OCI-LY7 (cell line): ENCODE measurements around the gene FOXN3. TPM values are rescaled to one million over a fixed set of nuclear protein-coding genes. Genes with fewer than 3 reads are reported as not detected.

Experiments used
- BruUV-seq: library from RNA; stranded (reverse); fragments of 400-500 nt; replicated peaks from 2 replicates; lab custom pipeline; 2021; lab: Mats Ljungman, UMichigan
- CTCF ChIA-PET: fragments of 300-600 bp; sonication (Branson Sonifier 250); formaldehyde crosslinking; loops from one replicate; lab custom pipeline; 2022; ENCODE audit warnings: antibody characterized with exemption; ENCODE audit not compliant: unreplicated experiment; lab: Charles Lee
- POLR2A ChIA-PET: fragments of 300-600 bp; sonication (Branson Sonifier 250); formaldehyde crosslinking; loops from one replicate; lab custom pipeline; 2022; ENCODE audit warnings: antibody characterized with exemption; lab: Charles Lee
- DNase-seq: peaks from one replicate; pipeline ENCODE4 v3.0.0-alpha.2; 2015; ENCODE audit warnings: low spot score
- H2AFZ ChIP-seq: fragments of 200-600 bp; sonication (generic), shearing (Covaris generic); 2 replicates; pipeline ENCODE4 v1.6.1; 2014; ENCODE audit warnings: mild to moderate bottlenecking, antibody characterized with exemption, low read length, moderate library complexity
- H3K27ac ChIP-seq: fragments of 200-600 bp; sonication (generic); 2 replicates; pipeline ENCODE4 v1.5.1; 2014; ENCODE audit warnings: mixed run types, low read depth, mild to moderate bottlenecking, moderate library complexity, low read length, inconsistent platforms; ENCODE audit not compliant: poor library complexity, severe bottlenecking
- H3K36me3 ChIP-seq: fragments of 200-600 bp; sonication (generic); 2 replicates; pipeline ENCODE4 v1.6.1; 2014; ENCODE audit warnings: mild to moderate bottlenecking, antibody characterized with exemption, low read length, moderate library complexity, mixed read lengths; ENCODE audit not compliant: insufficient read depth
- H3K4me1 ChIP-seq: fragments of 200-600 bp; sonication (generic); 2 replicates; pipeline ENCODE4 v1.5.1; 2014; ENCODE audit warnings: mild to moderate bottlenecking, low read length; ENCODE audit not compliant: insufficient read depth, poor library complexity, severe bottlenecking
- H3K4me2 ChIP-seq: fragments of 200-600 bp; sonication (generic); 2 replicates; pipeline ENCODE4 v1.6.1; 2014; ENCODE audit warnings: mild to moderate bottlenecking, low read length
- H3K4me3 ChIP-seq: fragments of 200-600 bp; sonication (generic); 2 replicates; pipeline ENCODE4 v1.5.1; 2014; ENCODE audit warnings: mild to moderate bottlenecking, low read depth, low read length; ENCODE audit not compliant: poor library complexity, severe bottlenecking
- H3K79me2 ChIP-seq: fragments of 200-600 bp; sonication (generic); 2 replicates; pipeline ENCODE4 v1.6.1; 2016; ENCODE audit warnings: low read depth, mild to moderate bottlenecking, low read length, moderate library complexity, mixed read lengths; ENCODE audit not compliant: insufficient read depth
- H3K9me2 ChIP-seq: fragments of 200-600 bp; sonication (generic); 2 replicates; pipeline ENCODE4 v1.6.1; 2016; ENCODE audit warnings: mild to moderate bottlenecking, low read length, mixed read lengths; ENCODE audit not compliant: insufficient read depth
- H3K9me3 ChIP-seq: fragments of 200-600 bp; sonication (generic); 2 replicates; pipeline ENCODE4 v1.6.1; 2014; ENCODE audit warnings: mild to moderate bottlenecking, mixed run types, low read length, mixed read lengths
- H4K20me1 ChIP-seq: fragments of 200-600 bp; sonication (generic); 2 replicates; pipeline ENCODE4 v1.6.1; 2014; ENCODE audit warnings: mild to moderate bottlenecking, antibody characterized with exemption, low read length, moderate library complexity, mixed read lengths; ENCODE audit not compliant: insufficient read depth
- CTCF ChIP-seq: fragments of 200-600 bp; sonication (generic); conservative IDR thresholded peaks from 2 replicates; pipeline ENCODE4 v1.5.1; 2014; ENCODE audit warnings: mild to moderate bottlenecking, antibody characterized with exemption, low read length, moderate library complexity, mixed read lengths
- EZH2phosphoT487 ChIP-seq: fragments of 200-600 bp; sonication (generic); IDR thresholded peaks from 2 replicates; pipeline ENCODE4 v1.6.1; 2018; ENCODE audit warnings: low read depth, borderline replicate concordance, mild to moderate bottlenecking, mixed run types, antibody characterized with exemption, low read length, moderate library complexity, mixed read lengths
- intact Hi-C: fragments of 100-400 bp; cut with micrococcal nuclease; formaldehyde crosslinking; loops from one replicate; pipeline ENCODE4 v1.10.0; 2022; ENCODE audit not compliant: unreplicated experiment
- total RNA-seq, 2 experiments: library from RNA; depleted of rRNA in 1 of 2; stranded (reverse); fragments of >200 nt in 1 of 2; shearing (Covaris generic) in 1 of 2; gene quantifications; 2 replicates each; pipeline ENCODE4 v1.2.3, GENCODE V29; 2014 to 2022

FOXN3 gene
- total RNA-seq, 2 experiments from 2014 or later = 77.7 to 102 TPM

- no peaks in the 10 kb centered on the region for H3K9me3 ChIP-seq
- TF ChIP-seq CTCF (no peak), EZH2phosphoT487 (no peak)
- H3K4me2 ChIP-seq = no peak overlapping the region
- no TSS peak for BruUV-seq
- POLR2A ChIA-PET = interaction anchor here (1.5 kb wide), 1 partner anchor 8 kb away, joined by 5 read pairs; no protein-coding TSS in a partner anchor
- H3K9me2 ChIP-seq = no peaks in the 10 kb centered on the region
- H3K79me2 ChIP-seq = peaks cover 30% of the 10 kb centered on the region
- H3K27ac ChIP-seq = peak overlapping the region; percentile 14
- CTCF ChIA-PET = no interaction called here
- H4K20me1 ChIP-seq = no peaks in the 10 kb centered on the region
- H3K4me3 ChIP-seq = no peak overlapping the region
- no peak for DNase-seq
- H2AFZ ChIP-seq = no peak overlapping the region
- intact Hi-C loops = no loop called here
- H3K4me1 ChIP-seq = peaks cover 50% of the 10 kb centered on the region
- H3K36me3 ChIP-seq = peaks cover 4% of the 10 kb centered on the region; the same call in 1 of the 2 replicates
These were observed 60.1 kb downstream of the FOXN3 start for GRCh38 chr14:89356927-89357326.

GRCh38 chr14:89356496-89356895 is 60.5 kb downstream of the FOXN3 start:
- ChIA-PET POLR2A (interaction anchor here (1.5 kb wide), 1 partner anchor 8 kb away, joined by 5 read pairs; no protein-coding TSS in a partner anchor), CTCF (no interaction called here)
- no peak for DNase-seq
- H2AFZ ChIP-seq = no peak overlapping the region
- no peaks in the 10 kb centered on the region for H4K20me1 ChIP-seq
- no peak overlapping the region for H3K4me3 ChIP-seq
- intact Hi-C loops = no loop called here
- H3K79me2 ChIP-seq = peaks cover 34% of the 10 kb centered on the region
- TF ChIP-seq EZH2phosphoT487 = no peak
- TF ChIP-seq CTCF = no peak
- H3K27ac ChIP-seq = peak overlapping the region; percentile 14
- H3K9me2 ChIP-seq = no peaks in the 10 kb centered on the region
- peaks cover 55% of the 10 kb centered on the region for H3K4me1 ChIP-seq
- no peaks in the 10 kb centered on the region for H3K9me3 ChIP-seq
- no peak overlapping the region for H3K4me2 ChIP-seq
- BruUV-seq = no TSS peak
- H3K36me3 ChIP-seq = peaks cover 4% of the 10 kb centered on the region; the same call in 1 of the 2 replicates

GRCh38 chr14:89353766-89354113 is 63.3 kb downstream of the FOXN3 start:
- POLR2A ChIA-PET = interaction anchor here (0.6 to 4.3 kb wide), 7 partner anchors 11 to 541 kb away, joined by 3 to 13 read pairs (median 6); no protein-coding TSS in a partner anchor
- no peaks in the 10 kb centered on the region; the same call in 1 of the 2 replicates for H3K9me3 ChIP-seq
- intact Hi-C loops = loop anchor here (5.0 kb wide), 1 partner anchor 46 kb away; no protein-coding TSS in a partner anchor
- H3K4me2 ChIP-seq = peak overlapping the region; percentile 6
- no peak overlapping the region for H2AFZ ChIP-seq
- H3K9me2 ChIP-seq = no peaks in the 10 kb centered on the region
- BruUV-seq = no TSS peak
- peaks cover 24% of the 10 kb centered on the region for H3K36me3 ChIP-seq
- H3K27ac ChIP-seq = peak overlapping the region; percentile 80
- H3K4me3 ChIP-seq = no peak overlapping the region
- no peak for TF ChIP-seq EZH2phosphoT487
- TF ChIP-seq CTCF = no peak
- peaks cover 70% of the 10 kb centered on the region for H3K4me1 ChIP-seq
- no peaks in the 10 kb centered on the region for H4K20me1 ChIP-seq
- CTCF ChIA-PET = interaction anchor here (1.0 kb wide), 2 partner anchors 13 to 15 kb away, joined by 3 to 4 read pairs; no protein-coding TSS in a partner anchor
- no peak for DNase-seq
- H3K79me2 ChIP-seq = peaks cover 55% of the 10 kb centered on the region
